HG02759 (cell line): Measurements from ENCODE around the gene GREB1.

Experiments used
- ATAC-seq: cut with Tn5 transposase; IDR thresholded peaks from one replicate; pipeline ENCODE4 v1.9.1; 2021; ENCODE audit warnings: mild to moderate bottlenecking, moderate library complexity; ENCODE audit not compliant: unreplicated experiment

Gene GREB1

GRCh38 chr2:11630855-11631254, 97.0 kb downstream of the GREB1 start:
- ATAC-seq = no peak

- no peak for ATAC-seq
Measured at GRCh38 chr2:11631462-11631861, 97.6 kb downstream of the GREB1 start.

- no peak for ATAC-seq
Measured at GRCh38 chr2:11633923-11634478, 100.2 kb downstream of the GREB1 start.

- no peak for ATAC-seq
Measured at GRCh38 chr2:11634584-11634983, 100.7 kb downstream of the GREB1 start.

GRCh38 chr2:11635141-11635540, 101.3 kb downstream of the GREB1 start:
- no peak for ATAC-seq

- no peak for ATAC-seq
Measured at GRCh38 chr2:11636593-11637295, 102.9 kb downstream of the GREB1 start.

- ATAC-seq = no peak
Measured at GRCh38 chr2:11637546-11637945, 103.7 kb downstream of the GREB1 start.

- ATAC-seq = no peak
Measured at GRCh38 chr2:11639503-11639902, 105.7 kb downstream of the GREB1 start.

- ATAC-seq = no peak
Measured at GRCh38 chr2:11640132-11640531, 106.3 kb downstream of the GREB1 start.

GRCh38 chr2:11642972-11643371, 109.1 kb downstream of the GREB1 start:
- no peak for ATAC-seq

GRCh38 chr2:11644293-11644692, 110.4 kb downstream of the GREB1 start:
- no peak for ATAC-seq

GRCh38 chr2:11646530-11646929, 112.7 kb downstream of the GREB1 start:
- ATAC-seq = no peak

- no peak for ATAC-seq
Measured at GRCh38 chr2:11647834-11648600, 114.2 kb downstream of the GREB1 start.

- no peak for ATAC-seq
Measured at GRCh38 chr2:11649093-11649492, 115.2 kb downstream of the GREB1 start.

- no peak for ATAC-seq
Measured at GRCh38 chr2:11651856-11652548, 118.2 kb downstream of the GREB1 start.

GRCh38 chr2:11652553-11652952, 118.7 kb downstream of the GREB1 start:
- no peak for ATAC-seq

GRCh38 chr2:11655495-11655894, 121.7 kb downstream of the GREB1 start:
- ATAC-seq = no peak

- no peak for ATAC-seq
Measured at GRCh38 chr2:11656252-11656651, 122.4 kb downstream of the GREB1 start.

GRCh38 chr2:11656671-11657101, 122.8 kb downstream of the GREB1 start:
- no peak for ATAC-seq

GRCh38 chr2:11657195-11657594, 123.3 kb downstream of the GREB1 start:
- ATAC-seq = no peak

GRCh38 chr2:11657646-11658045, 123.8 kb downstream of the GREB1 start:
- no peak for ATAC-seq
